Measurements from ENCODE around the gene SOD1. TPM values are rescaled to one million over a fixed set of nuclear protein-coding genes. Genes with fewer than 3 reads are reported as not detected.

Gene SOD1
- total RNA-seq, 6 experiments from 2014 or later: 236 to 290 (median 281) TPM

GRCh38 chr21:31686272-31686915 lies 26.9 kb downstream of the SOD1 start:
- no peak overlapping the region for H3K4me3 Mint-ChIP-seq
- TF ChIP-seq, protein P1, sequence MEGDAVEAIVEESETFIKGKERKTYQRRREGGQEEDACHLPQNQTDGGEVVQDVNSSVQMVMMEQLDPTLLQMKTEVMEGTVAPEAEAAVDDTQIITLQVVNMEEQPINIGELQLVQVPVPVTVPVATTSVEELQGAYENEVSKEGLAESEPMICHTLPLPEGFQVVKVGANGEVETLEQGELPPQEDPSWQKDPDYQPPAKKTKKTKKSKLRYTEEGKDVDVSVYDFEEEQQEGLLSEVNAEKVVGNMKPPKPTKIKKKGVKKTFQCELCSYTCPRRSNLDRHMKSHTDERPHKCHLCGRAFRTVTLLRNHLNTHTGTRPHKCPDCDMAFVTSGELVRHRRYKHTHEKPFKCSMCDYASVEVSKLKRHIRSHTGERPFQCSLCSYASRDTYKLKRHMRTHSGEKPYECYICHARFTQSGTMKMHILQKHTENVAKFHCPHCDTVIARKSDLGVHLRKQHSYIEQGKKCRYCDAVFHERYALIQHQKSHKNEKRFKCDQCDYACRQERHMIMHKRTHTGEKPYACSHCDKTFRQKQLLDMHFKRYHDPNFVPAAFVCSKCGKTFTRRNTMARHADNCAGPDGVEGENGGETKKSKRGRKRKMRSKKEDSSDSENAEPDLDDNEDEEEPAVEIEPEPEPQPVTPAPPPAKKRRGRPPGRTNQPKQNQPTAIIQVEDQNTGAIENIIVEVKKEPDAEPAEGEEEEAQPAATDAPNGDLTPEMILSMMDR (IDR thresholded peaks at IDR 0.05): no peak
- peaks cover 42% of the 10 kb centered on the region for H3K36me3 Mint-ChIP-seq (ENCODE audit: low read depth)
- DNase-seq: no peak
- no peaks in the 10 kb centered on the region for H3K27me3 Mint-ChIP-seq (ENCODE audit: insufficient read depth)
- no peaks in the 10 kb centered on the region for H3K9me3 Mint-ChIP-seq
- no peak overlapping the region for H3K27ac Mint-ChIP-seq
- H3K4me1 Mint-ChIP-seq (ENCODE audit: low read depth): peaks cover 18% of the 10 kb centered on the region

DNA sequence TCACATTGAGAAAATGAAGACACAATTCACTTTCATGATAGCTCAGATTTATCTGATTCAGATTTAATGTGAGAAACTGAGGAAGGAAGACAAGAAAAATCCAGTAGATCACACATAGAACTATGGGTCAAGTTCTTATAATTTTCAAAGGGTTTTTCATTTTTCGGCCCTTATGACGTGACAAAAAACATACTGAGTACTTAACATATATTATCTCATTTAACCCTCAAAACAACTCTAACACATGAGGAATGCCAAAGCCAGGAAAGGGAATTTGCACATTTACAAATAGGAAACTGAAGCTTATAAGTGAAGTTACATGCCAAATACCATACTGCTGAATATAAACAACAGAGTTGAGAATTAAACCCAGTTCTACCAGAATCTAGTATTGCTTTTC lies 27.6 kb downstream of the SOD1 start:
- Mint-ChIP-seq H3K9me3 (no peaks in the 10 kb centered on the region), H3K4me3 (no peak overlapping the region), H3K36me3 (ENCODE audit: low read depth) (peaks cover 42% of the 10 kb centered on the region), H3K27ac (no peak overlapping the region), H3K4me1 (ENCODE audit: low read depth) (peaks cover 15% of the 10 kb centered on the region), H3K27me3 (ENCODE audit: insufficient read depth) (no peaks in the 10 kb centered on the region)
- no peak for DNase-seq
- TF ChIP-seq, protein P1 (IDR thresholded peaks at IDR 0.05): no peak

GRCh38 chr21:31688603-31689368 lies 29.3 kb downstream of the SOD1 start:
- no peaks in the 10 kb centered on the region for H3K4me1 Mint-ChIP-seq (ENCODE audit: low read depth)
- no peaks in the 10 kb centered on the region for H3K9me3 Mint-ChIP-seq
- TF ChIP-seq, protein P1 (IDR thresholded peaks at IDR 0.05): no peak
- H3K27ac Mint-ChIP-seq: no peak overlapping the region
- no peak overlapping the region for H3K4me3 Mint-ChIP-seq
- no peak for DNase-seq
- H3K27me3 Mint-ChIP-seq (ENCODE audit: insufficient read depth): no peaks in the 10 kb centered on the region
- peaks cover 32% of the 10 kb centered on the region for H3K36me3 Mint-ChIP-seq (ENCODE audit: low read depth)

DNA sequence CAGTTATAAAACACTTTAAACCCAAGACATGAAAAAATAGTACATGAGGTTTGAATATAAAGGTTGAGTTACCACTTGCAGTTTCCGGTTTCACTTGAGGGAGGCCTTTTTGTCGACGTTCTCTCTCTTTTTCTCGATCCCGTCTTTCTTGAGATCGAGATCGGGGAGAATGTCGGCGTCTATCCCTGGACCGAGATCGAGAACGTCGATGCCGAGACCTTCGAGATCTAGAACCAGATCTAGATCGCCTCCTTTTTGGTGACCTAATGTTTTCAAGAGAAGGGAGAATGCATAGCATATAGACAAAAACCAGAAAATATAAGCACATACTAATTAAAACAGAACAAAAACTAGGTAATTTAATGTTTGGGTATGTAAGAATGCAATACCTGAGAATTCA lies 33.7 kb downstream of the SOD1 start:
- Mint-ChIP-seq H3K4me3 (no peak overlapping the region), H3K27me3 (ENCODE audit: insufficient read depth) (no peaks in the 10 kb centered on the region), H3K4me1 (ENCODE audit: low read depth) (peaks cover 10% of the 10 kb centered on the region), H3K27ac (no peak overlapping the region), H3K36me3 (ENCODE audit: low read depth) (peaks cover 29% of the 10 kb centered on the region; the same call in 1 of the 2 replicates), H3K9me3 (no peaks in the 10 kb centered on the region)
- TF ChIP-seq, protein P1 (IDR thresholded peaks at IDR 0.05): no peak
- DNase-seq: no peak

DNA sequence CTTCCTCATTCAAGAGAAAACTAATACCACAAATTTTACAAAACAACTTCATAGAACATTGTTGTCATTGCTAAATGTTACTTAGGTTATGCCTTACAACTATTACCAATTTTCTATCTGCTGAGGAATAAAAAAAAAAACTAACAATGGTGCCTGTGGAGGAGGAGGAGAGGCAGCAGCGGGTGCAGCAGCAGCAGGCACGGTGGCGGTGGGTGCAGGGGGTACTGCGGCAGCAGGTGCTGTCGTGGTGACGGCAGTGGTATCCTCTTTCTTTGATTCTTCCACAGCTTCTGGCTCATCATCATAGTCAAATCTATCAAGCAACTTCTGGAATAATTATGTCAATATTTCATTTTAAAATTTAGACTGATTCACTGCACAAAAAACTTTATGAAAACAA lies 36.9 kb downstream of the SOD1 start:
- peak overlapping the region; percentile 40; the same call in 1 of the 2 replicates for H3K27ac Mint-ChIP-seq

More for the DNA sequence above, 36.9 kb downstream of the SOD1 start:
- TF ChIP-seq, protein P1 (IDR thresholded peaks at IDR 0.05): no peak
- no peak for DNase-seq
- Mint-ChIP-seq H3K9me3 (no peaks in the 10 kb centered on the region), H3K36me3 (ENCODE audit: low read depth) (peaks cover 24% of the 10 kb centered on the region; the same call in 1 of the 2 replicates), H3K4me1 (ENCODE audit: low read depth) (peaks cover 10% of the 10 kb centered on the region), H3K4me3 (no peak overlapping the region), H3K27me3 (ENCODE audit: insufficient read depth) (no peaks in the 10 kb centered on the region)
